ENCODE data around the gene SYN1.

DNA sequence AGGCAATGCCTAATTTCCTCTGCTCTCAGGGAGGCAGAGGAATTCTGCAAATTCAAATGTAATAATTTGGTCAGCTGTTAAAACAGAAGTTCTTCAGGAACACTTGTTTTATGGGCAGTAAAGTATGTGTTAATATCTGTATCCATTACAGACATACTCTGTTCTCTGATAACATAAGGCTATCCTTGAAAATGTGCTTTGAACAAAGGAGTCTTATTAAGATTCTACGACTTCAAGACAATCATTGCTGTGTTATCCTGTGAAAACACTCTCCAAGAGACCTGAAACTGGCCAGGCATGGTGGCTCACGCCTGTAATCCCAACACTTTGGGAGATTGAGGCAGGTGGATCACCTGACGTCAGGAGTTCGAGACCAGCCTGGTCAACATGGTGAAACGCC, 12.0 kb upstream of the SYN1 start:
- TF ChIP-seq, protein P1, sequence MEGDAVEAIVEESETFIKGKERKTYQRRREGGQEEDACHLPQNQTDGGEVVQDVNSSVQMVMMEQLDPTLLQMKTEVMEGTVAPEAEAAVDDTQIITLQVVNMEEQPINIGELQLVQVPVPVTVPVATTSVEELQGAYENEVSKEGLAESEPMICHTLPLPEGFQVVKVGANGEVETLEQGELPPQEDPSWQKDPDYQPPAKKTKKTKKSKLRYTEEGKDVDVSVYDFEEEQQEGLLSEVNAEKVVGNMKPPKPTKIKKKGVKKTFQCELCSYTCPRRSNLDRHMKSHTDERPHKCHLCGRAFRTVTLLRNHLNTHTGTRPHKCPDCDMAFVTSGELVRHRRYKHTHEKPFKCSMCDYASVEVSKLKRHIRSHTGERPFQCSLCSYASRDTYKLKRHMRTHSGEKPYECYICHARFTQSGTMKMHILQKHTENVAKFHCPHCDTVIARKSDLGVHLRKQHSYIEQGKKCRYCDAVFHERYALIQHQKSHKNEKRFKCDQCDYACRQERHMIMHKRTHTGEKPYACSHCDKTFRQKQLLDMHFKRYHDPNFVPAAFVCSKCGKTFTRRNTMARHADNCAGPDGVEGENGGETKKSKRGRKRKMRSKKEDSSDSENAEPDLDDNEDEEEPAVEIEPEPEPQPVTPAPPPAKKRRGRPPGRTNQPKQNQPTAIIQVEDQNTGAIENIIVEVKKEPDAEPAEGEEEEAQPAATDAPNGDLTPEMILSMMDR (IDR thresholded peaks at IDR 0.05), result no peak
- no peak for TF ChIP-seq POLR2A (IDR thresholded peaks at IDR 0.05)
- no peak for TF ChIP-seq EP300 (IDR thresholded peaks at IDR 0.05)

All from sigmoid colon (tissue), 4 donors.